Stimulated activated CD4-positive, alpha-beta T cell treated with anti-CD3 and anti-CD28 coated beads, Interleukin-1b, Interleukin-23, amount 100 ng/mL, for 24 hours (primary cell): ENCODE measurements around the gene LILRB2.
A peak's percentile ranks its signal among the peaks of the same experiment; 100 is the strongest.
"Not testable (repeated sequence)": the region's sequence is repeated elsewhere in the genome, so short reads cannot be mapped to it uniquely, and the experiment has no call there.

Experiments used
- DNase-seq, 4 experiments: peaks; one replicate each; pipeline ENCODE4 v3.0.0-alpha.2; 2020; ENCODE audit warnings: low read depth in 4 of 4, low spot score in 1 of 4

LILRB2 gene

GRCh38 chr19:54281007-54281728, at the start of gene LILRB2:
TSS of gene LILRB2 (minus strand) at chr19:54281110. CDS start at chr19:54280496, 614 bp downstream.
- no peak for DNase-seq

GRCh38 chr19:54329476-54330165, 48.7 kb upstream of the LILRB2 start:
- DNase-seq: no peak

GRCh38 chr19:54328781-54329180, 47.9 kb upstream of the LILRB2 start:
- DNase-seq: not testable (repeated sequence)

- DNase-seq: no peak
Observed at GRCh38 chr19:54325631-54326030, 44.7 kb upstream of the LILRB2 start.

- peak in 3 of 4 experiments; percentile 16 to 45 (median 39) for DNase-seq
Observed at GRCh38 chr19:54325194-54325621, 44.3 kb upstream of the LILRB2 start.

GRCh38 chr19:54324071-54324470, 43.2 kb upstream of the LILRB2 start:
- no peak for DNase-seq

GRCh38 chr19:54322934-54323333, 42.0 kb upstream of the LILRB2 start:
- not testable (repeated sequence) for DNase-seq

GRCh38 chr19:54322295-54322694, 41.4 kb upstream of the LILRB2 start:
- DNase-seq: not testable (repeated sequence)

GRCh38 chr19:54319892-54320670, 39.2 kb upstream of the LILRB2 start:
- no peak for DNase-seq

GRCh38 chr19:54319049-54319448, 38.1 kb upstream of the LILRB2 start:
- DNase-seq: no peak

GRCh38 chr19:54317965-54318240, 37.0 kb upstream of the LILRB2 start:
- DNase-seq: no peak

GRCh38 chr19:54317108-54317964, 36.4 kb upstream of the LILRB2 start:
- no peak for DNase-seq

GRCh38 chr19:54316746-54317107, 35.8 kb upstream of the LILRB2 start:
- no peak for DNase-seq

GRCh38 chr19:54315956-54316355, 35.0 kb upstream of the LILRB2 start:
- DNase-seq: no peak

GRCh38 chr19:54312436-54313377, 31.8 kb upstream of the LILRB2 start, which contains the start of gene LILRA5:
TSS of gene LILRA5 (minus strand) at chr19:54313166. CDS start at chr19:54313019, 147 bp downstream.
- DNase-seq: no peak

- no peak for DNase-seq
Observed at GRCh38 chr19:54312011-54312410, 31.1 kb upstream of the LILRB2 start.

GRCh38 chr19:54311486-54311885, 30.6 kb upstream of the LILRB2 start:
- no peak for DNase-seq

GRCh38 chr19:54310543-54310942, 29.6 kb upstream of the LILRB2 start:
- DNase-seq: no peak

- DNase-seq: no peak
Observed at GRCh38 chr19:54309811-54310210, 28.9 kb upstream of the LILRB2 start.
